Eye (tissue), 1 donor: Measurements from ENCODE around the gene SYCN.

Experiments
- DNase-seq: peaks from one replicate; pipeline ENCODE4 v3.0.0-alpha.2; 2015

The SYCN gene

GRCh38 chr19:39169143-39169810, 34.8 kb downstream of the SYCN start:
- DNase-seq: no peak

DNA sequence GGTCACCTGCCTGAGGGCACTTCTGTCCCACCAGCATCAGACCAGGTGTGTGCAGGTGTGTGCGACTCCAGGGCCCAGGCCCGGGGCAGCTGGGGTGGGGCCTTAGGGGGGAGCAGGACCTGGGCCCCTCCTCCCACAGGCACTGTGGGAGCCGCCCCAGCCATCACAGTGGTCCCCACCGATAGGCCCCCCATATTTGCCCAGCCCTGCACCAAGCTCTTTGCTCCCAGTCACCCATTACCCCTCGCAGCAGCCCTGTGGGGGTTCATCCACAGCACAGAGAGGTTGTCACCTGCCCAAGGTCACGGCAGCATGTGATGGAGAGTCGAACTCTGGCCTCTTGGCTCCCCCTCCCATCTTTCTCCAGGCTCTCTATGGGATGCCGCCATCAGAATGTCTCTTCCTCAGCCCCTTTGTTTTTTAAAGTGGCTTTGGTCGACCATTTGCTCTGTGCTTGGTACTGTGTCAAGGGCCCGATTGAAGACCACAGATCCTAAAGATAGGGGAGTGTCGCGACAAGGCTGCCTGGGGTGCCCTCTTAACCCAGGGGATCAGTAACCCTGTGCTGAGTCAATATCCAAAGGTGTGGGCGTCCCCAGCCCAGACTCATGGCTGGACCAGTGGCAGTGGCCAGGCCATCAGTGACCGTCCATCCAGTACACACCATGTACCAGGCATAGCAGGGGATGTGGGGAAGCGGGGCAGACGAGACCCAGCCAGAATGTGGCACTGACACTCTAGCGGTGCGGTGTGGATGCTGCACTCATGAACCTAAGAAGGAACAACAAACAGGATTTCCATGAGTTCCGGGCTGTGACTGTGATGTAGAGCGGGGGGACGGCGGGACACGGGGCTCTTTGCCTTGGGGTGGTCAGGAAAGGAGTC, 35.6 kb downstream of the SYCN start:
- no peak for DNase-seq

GRCh38 chr19:39167461-39168257, 36.4 kb downstream of the SYCN start:
- no peak for DNase-seq

- DNase-seq: peak; percentile 90
Measured at GRCh38 chr19:39166571-39167391, 37.3 kb downstream of the SYCN start.

DNA sequence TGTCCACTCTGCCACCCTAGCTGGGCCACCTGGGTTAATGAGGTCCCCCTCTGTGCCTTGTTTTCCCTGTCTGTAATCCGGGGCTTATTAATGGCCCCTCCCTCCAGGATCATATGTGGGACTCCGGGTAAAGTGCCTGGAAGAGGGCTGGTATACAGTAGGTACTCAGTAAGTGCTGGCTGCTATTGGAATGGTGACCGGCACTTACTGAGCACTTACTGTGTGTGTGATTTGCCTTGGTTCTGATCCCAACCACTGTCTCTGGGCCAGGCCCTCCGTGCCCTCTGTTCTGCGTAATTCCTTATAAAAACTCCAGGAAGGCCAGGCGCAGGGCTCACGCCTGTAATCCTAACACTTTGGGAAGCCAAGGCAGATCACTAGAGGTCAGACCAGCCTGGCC, 38.2 kb downstream of the SYCN start:
- DNase-seq: no peak

DNA sequence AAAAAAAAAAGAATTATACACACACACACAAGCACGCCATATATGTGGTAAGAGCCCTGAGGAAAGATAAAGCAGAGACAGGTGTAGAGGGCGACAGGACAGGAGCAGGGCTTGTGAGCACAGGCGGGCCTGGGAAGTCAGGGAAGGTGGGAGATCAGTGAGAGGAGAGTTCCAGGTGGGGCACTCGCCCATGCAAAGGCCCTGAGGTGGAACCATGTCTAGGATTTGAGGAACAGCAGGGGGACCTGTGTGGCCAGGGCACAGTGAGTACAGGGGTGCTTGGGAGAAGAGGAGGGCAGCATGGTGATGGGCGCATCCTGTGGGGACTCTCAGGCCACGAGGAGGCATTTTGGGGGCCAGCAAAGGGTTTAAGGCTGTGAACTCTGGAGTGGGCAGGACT, 39.8 kb downstream of the SYCN start:
- no peak for DNase-seq

- no peak for DNase-seq
Measured at GRCh38 chr19:39163621-39164020, 40.4 kb downstream of the SYCN start.

DNA sequence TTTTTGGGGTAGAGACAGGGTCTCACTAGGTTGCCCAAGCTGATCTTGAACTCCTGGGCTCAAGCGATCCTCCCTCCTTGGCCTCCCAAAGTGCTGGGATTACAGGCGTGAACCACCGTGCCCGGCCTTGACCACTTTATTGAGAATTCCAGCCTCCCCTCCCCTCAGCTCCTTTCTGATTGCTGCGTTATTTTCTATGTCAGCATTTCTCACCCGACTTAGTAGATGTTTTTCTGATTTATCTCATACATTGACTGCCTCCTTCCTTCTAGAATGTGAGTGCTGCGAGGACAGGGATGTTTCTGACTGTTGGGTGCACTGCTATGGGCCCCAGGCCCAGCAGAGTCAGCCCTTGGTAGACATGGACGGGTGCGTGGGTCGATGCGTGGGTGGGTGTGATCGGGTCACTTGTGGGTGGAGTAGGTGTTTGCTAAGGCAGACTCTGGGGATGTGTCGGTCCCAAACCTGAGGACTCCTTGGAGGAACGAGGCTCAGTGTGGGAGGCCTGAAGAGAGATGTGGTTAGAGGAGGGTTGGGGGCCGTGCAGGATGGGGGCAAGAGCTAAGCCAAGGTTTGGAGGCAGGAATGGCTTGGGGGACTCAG, 41.5 kb downstream of the SYCN start:
- no peak for DNase-seq

DNA sequence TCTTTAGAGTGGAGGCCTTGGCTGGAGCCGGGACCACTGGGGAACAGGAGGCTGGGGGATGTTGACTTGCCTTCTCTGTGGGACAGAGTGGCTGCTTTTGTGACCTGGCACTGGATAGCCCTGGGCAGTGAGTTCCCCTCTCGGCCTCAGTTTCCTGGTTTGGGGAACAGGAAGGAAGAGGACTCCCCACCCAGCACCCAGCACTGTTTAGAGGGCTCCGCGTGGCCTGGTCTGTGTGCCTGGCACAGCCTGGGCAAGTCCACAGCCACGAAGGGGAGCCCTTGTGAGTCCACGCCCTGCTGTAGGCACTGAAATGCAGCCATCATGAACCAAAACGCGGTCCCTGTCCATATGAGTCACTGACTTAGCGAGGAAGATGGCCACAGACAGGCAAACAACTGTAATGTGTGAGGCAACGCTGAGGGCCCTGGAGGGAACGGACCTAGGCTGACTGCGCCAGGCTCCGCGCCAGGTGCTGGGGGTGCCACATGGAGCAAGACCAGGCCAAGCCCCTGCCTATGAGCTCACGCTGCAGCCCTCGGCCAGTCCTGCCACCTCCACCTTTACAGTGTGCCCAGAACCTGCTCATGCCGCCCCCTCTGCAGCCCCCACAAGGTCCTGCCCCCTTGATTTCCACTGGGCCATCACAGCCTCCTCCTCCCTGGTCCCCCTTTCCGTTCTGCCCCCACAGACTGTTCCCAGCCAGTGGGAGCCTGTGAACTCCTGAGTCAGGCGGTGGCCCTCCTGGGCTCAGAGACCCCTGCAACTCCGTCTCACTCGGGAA, 43.0 kb downstream of the SYCN start:
- DNase-seq: no peak

DNA sequence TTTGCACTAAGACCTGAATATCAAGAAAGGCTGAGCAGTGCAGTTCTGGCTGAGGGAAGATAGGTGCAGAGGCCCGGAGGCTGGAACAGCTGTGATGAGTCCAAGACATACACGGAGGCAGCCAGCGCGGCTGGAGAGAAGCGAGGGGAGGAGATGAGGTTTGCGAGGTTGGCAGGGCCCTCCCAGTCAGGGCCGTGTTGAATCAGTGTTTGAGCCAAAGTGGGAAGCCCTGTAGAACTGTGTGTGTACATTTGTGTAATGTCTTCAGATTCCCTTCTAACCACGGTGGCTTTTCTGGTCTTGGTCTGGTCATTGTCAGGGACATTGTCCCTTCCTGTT, 43.6 kb downstream of the SYCN start:
- DNase-seq: no peak

DNA sequence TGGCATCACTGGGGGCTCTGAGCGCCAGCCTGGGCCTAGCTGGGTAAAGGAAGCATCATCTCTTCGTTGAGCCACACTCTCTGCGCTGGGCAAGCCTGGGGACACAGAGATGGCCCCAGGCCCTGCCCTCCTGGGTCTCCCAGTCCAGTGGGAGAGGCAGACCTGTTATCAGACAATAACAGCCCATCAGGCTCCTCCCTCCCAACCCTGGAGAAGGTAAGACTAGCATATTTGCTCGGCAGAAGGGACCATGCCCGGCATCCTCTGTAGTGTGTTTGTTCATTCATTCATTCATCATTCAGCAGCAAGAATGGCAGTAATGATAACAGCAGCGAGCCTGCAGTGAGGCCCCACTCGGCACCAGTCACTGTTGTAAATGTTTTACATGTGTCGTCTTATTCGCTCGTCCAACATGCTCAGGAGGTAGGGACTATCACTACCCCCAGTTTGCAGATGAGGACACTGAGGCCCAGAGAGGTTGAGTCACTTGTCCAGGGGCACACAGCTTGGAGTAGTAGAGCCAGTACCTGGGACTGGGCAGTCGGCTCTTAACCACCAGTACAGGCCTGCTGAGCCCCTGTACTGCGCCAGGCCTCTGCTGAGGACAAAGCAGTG, 45.3 kb downstream of the SYCN start:
- no peak for DNase-seq

DNA sequence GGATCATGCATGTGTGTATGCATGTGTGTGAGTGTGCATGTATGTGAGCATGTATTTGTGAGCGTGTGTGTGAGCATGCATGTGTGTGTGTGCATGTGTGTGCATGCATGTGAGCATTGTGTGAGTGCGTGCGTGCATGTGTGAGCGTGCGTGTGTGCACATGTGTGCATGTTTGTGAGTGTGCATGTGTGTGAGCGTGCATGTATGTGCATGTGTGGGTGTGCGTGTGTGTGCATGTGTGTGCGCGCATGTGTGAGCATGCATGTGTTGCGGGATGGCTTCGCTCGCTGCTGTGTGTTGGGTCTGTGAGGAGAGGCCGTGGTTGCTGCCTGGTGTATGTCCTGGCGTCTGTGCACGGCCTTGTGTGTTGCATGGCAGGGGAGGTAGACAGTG, 46.1 kb downstream of the SYCN start:
- DNase-seq: no peak

GRCh38 chr19:39157275-39157996, 46.6 kb downstream of the SYCN start:
- no peak for DNase-seq

- DNase-seq: no peak
Measured at GRCh38 chr19:39156326-39157230, 47.5 kb downstream of the SYCN start.

DNA sequence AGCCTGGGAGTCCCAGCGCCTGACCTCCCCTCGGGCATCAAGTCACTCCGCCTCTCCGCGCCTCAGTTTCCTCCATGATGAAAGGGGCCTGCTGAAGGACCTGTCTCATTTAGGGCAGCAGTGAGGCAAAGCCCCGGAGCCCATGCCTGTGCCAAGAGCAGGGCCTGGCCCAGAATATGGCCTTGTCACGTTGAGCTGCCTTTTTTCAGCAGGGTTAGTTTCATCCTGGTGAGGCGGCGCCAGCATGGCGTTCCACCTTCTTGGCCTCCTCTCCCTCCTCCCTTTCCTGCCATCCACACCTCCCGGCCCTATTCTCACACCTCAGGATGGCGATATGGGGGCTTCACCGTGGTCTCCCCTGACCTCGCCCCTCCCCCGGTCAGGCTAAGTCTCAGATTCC, 48.3 kb downstream of the SYCN start:
- DNase-seq: no peak

- no peak for DNase-seq
Measured at GRCh38 chr19:39155114-39155700, 48.9 kb downstream of the SYCN start.

DNA sequence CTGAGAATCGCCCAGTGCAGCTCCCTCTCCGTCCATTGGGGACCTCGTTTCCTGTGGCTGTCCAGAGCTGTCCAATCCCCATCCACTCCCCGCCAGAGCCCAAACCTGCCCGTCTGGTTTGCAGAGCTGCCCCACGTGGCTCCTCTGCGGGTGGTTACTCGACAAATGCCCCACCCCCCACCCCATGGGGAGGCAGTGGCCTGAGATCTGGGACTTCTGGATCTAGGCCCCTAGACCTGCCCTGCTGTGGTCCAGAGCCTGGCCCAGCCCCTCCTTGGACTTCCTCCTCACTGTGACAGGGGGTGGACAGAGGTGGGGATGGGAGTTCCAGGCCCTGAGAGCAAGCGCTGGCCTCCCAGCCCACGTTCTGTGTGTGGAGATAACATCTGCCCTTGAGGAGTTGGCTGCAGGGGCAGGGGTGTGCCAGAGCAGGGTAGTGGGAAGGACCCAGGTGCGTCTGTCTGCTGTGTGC, 49.4 kb downstream of the SYCN start:
- DNase-seq: no peak

DNA sequence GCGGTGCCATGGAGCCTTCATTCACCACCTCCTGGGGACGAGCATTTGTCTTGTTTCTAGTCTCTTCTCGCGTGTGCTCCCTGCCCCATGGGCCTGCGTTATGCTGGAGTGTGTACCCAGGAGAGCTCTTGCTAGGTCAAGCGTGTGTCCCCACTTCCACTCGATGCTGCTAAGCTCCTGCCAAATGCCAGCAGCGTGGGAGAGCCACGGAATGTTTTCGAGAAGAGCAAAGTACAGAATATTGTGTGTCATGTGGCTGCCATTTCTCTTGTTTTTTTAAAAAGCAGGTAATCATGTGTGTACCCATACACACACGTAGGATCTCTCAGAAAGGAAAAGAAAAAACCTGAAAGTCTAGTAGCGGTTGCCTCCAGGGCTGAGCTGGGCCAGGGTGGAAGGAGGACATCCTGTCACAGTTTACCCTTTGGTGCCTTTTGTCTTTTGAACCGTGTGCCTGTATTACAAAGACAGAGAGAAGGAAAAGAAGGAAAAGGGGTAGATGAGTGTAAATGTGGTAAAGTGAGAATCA, 49.9 kb downstream of the SYCN start:
- DNase-seq: no peak
